Fibroblast of lung (primary cell): Measurements from ENCODE around the gene TEKT3. TPM values are rescaled to one million over a fixed set of nuclear protein-coding genes. Genes with fewer than 3 reads are reported as not detected.

ENCODE experiments used
- DNase-seq, 2 donors: peaks; one replicate each; pipeline versions ENCODE4 v3.0.0 to v3.0.0-alpha.2; 2010; ENCODE audit warnings: low read depth in 2 of 2
- H2AFZ ChIP-seq: 2 replicates; pipeline ENCODE4 v1.5.1; 2012; ENCODE audit warnings: low read length, control low read depth, inconsistent platforms
- H3K27ac ChIP-seq: 2 replicates; pipeline ENCODE4 v1.5.1; 2011; ENCODE audit warnings: low read length, control low read depth; ENCODE audit not compliant: insufficient read depth
- H3K27me3 ChIP-seq: 2 replicates; pipeline ENCODE4 v1.5.1; 2011; ENCODE audit warnings: mild to moderate bottlenecking, low read length; ENCODE audit not compliant: control insufficient read depth, insufficient read depth
- H3K36me3 ChIP-seq: 2 replicates; pipeline ENCODE4 v1.5.1; 2011; ENCODE audit warnings: low read length; ENCODE audit not compliant: control insufficient read depth, insufficient read depth
- H3K4me1 ChIP-seq: 2 replicates; pipeline ENCODE4 v1.5.1; 2011; ENCODE audit warnings: low read length; ENCODE audit not compliant: control insufficient read depth, insufficient read depth; ENCODE audit errors: extremely low read depth
- H3K4me2 ChIP-seq: 2 replicates; pipeline ENCODE4 v1.5.1; 2011; ENCODE audit warnings: low read length, control low read depth; ENCODE audit not compliant: insufficient read depth; ENCODE audit errors: extremely low read depth
- H3K4me3 ChIP-seq, 4 experiments: fragments of 200-600 bp in 1 of 4; sonication (generic) in 1 of 4; replicated peaks in 1 of 4; 2 replicates each; pipeline ENCODE4 v1.5.1; 2011 to 2016; ENCODE audit warnings: low read length in 4 of 4, low read depth in 3 of 4, mild to moderate bottlenecking in 3 of 4, control low read depth in 2 of 4, inconsistent platforms in 1 of 4, mixed read lengths in 1 of 4; ENCODE audit not compliant: insufficient read depth in 1 of 4; ENCODE audit errors: control extremely low read depth in 1 of 4
- H3K79me2 ChIP-seq: 2 replicates; pipeline ENCODE4 v1.5.1; 2012; ENCODE audit warnings: mild to moderate bottlenecking, low read length, inconsistent platforms; ENCODE audit not compliant: control insufficient read depth, insufficient read depth
- H3K9ac ChIP-seq: 2 replicates; pipeline ENCODE4 v1.5.1; 2011; ENCODE audit warnings: mild to moderate bottlenecking, low read length, control low read depth; ENCODE audit not compliant: insufficient read depth
- H3K9me3 ChIP-seq: 2 replicates; pipeline ENCODE4 v1.5.1; 2012; ENCODE audit warnings: low read depth, low read length; ENCODE audit not compliant: control insufficient read depth, insufficient read depth
- H4K20me1 ChIP-seq: 2 replicates; pipeline ENCODE4 v1.5.1; 2011; ENCODE audit warnings: low read length; ENCODE audit not compliant: control insufficient read depth, insufficient read depth; ENCODE audit errors: extremely low read depth
- EZH2 ChIP-seq: IDR thresholded peaks from 2 replicates; pipeline ENCODE4 v1.5.1; 2012; ENCODE audit warnings: low read length, control low read depth, mild to moderate bottlenecking; ENCODE audit errors: missing control alignments
- polyA plus RNA-seq, 2 donors: library from polyadenylated mRNA; depleted of rRNA in 1 of 2; stranded (reverse) in 1 of 2; unstranded in 1 of 2; fragments of >200 nt; gene quantifications; 2 replicates each; pipeline ENCODE4 v1.2.1, GENCODE V29; 2011 to 2012; ENCODE audit warnings: missing spikeins in 1 of 2
- total RNA-seq: library from RNA; depleted of rRNA; stranded (reverse); fragments of >200 nt; gene quantifications from 2 replicates; pipeline ENCODE4 v1.2.1, GENCODE V29; 2014
- TF ChIP-seq, protein P1 (sequence below), 2 donors: IDR thresholded peaks in 1 of 2; conservative IDR thresholded peaks in 1 of 2; 1 replicate in 1 of 2; 2 replicates in 1 of 2; pipeline ENCODE4 v1.5.1; 2011 to 2012; ENCODE audit warnings: low read length in 2 of 2, control low read depth in 1 of 2, inconsistent platforms in 1 of 2, low read depth in 1 of 2, mild to moderate bottlenecking in 1 of 2

The TEKT3 gene
- total and polyA plus RNA-seq, 2 donors (not counting 1 experiment from before 2014, with no cell fraction given), result 0.33 to 0.52 TPM

DNA sequence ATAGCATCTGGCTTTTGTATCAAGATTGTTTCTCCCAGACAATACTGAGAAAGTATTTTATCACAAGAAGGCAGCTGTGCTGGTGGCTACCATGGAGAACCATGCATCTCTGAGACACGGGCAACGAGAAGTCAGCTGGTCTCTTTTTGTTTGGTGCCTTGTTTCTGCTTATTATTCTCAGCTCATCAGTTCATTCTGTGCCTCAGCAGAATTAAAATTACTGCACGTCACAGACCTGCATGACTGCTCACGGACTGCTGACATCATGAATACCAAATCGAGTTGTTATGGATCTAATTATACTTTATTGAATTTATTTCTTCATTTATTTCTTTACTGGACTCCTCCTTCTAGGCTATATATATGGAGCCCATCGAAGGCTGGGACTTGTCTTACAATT lies 57.3 kb downstream of the TEKT3 start:
- H2AFZ ChIP-seq, result no peak overlapping the region
- no peak overlapping the region for H3K27ac ChIP-seq
- H3K9me3 ChIP-seq, result no peaks in the 10 kb centered on the region
- H3K4me3 ChIP-seq, result no peak overlapping the region
- no peaks in the 10 kb centered on the region for H4K20me1 ChIP-seq
- no peak for DNase-seq
- no peak for TF ChIP-seq EZH2
- TF ChIP-seq, protein P1, sequence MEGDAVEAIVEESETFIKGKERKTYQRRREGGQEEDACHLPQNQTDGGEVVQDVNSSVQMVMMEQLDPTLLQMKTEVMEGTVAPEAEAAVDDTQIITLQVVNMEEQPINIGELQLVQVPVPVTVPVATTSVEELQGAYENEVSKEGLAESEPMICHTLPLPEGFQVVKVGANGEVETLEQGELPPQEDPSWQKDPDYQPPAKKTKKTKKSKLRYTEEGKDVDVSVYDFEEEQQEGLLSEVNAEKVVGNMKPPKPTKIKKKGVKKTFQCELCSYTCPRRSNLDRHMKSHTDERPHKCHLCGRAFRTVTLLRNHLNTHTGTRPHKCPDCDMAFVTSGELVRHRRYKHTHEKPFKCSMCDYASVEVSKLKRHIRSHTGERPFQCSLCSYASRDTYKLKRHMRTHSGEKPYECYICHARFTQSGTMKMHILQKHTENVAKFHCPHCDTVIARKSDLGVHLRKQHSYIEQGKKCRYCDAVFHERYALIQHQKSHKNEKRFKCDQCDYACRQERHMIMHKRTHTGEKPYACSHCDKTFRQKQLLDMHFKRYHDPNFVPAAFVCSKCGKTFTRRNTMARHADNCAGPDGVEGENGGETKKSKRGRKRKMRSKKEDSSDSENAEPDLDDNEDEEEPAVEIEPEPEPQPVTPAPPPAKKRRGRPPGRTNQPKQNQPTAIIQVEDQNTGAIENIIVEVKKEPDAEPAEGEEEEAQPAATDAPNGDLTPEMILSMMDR (conservative IDR thresholded peaks at IDR 0.05 in 1 of 2, IDR thresholded peaks at IDR 0.05 in 1 of 2; ENCODE audit: low read depth in 1 of 2, low read length in 2 of 2), result no peak
- H3K27me3 ChIP-seq, result no peaks in the 10 kb centered on the region
- H3K79me2 ChIP-seq, result no peaks in the 10 kb centered on the region
- no peak overlapping the region for H3K9ac ChIP-seq
- no peaks in the 10 kb centered on the region for H3K36me3 ChIP-seq
- H3K4me1 ChIP-seq, result no peaks in the 10 kb centered on the region
- no peak overlapping the region for H3K4me2 ChIP-seq

DNA sequence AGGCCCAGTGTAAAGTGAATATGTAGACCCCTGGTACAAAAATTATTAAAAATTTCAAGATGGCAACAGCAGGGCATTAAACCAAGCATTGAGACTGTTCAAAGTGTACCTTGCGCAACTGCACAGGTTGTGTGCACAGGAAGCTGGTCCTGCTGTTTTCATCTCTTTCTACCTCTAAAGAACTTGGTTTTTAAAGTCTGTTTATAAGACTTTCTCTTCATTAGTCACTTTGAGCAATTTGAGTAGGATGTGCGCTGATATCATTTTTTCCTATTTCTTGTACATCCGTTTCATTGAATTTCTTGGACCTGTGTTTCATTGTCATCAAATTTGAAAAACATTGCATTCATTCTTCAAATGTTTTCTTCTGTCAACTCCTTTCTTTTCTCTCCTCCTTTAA lies 59.5 kb downstream of the TEKT3 start:
- Histone ChIP-seq H3K9ac (no peak overlapping the region), H4K20me1 (no peaks in the 10 kb centered on the region), H3K27me3 (no peaks in the 10 kb centered on the region), H3K4me3 (no peak overlapping the region), H2AFZ (no peak overlapping the region), H3K36me3 (no peaks in the 10 kb centered on the region), H3K9me3 (no peaks in the 10 kb centered on the region), H3K4me1 (peaks cover 5% of the 10 kb centered on the region), H3K4me2 (no peak overlapping the region), H3K79me2 (no peaks in the 10 kb centered on the region), H3K27ac (no peak overlapping the region)
- no peak for TF ChIP-seq EZH2
- TF ChIP-seq, protein P1 (conservative IDR thresholded peaks at IDR 0.05 in 1 of 2, IDR thresholded peaks at IDR 0.05 in 1 of 2; ENCODE audit: low read depth in 1 of 2, low read length in 2 of 2), result no peak
- DNase-seq, result peak in 1 of 2 donors; percentile 59

DNA sequence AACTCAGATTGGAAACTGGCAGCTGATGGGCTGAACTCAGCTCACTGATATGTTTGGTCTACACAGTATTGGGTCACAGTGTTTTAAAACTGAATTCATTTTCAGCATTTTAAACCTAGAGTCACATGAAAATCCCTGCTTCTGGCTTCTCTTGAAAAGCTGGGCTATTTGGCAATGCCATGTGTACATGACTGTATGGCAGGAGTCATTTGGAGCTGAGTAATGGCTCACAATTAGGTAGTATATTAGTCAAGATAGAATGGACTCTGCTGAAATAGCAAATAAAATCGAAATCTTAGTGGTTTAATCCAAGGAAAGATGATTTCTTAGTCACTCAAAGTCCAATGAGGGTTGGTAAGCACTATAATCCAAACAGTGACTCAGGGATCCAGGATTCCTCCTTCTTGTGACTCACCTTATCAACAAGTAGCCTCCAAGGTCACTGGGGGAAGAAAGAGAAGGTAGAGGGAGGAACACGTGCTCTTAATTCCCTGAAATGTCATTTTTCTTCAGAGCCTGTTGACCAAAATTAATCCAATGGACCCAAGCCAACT lies 62.4 kb downstream of the TEKT3 start:
- H3K36me3 ChIP-seq, result no peaks in the 10 kb centered on the region
- no peak overlapping the region for H2AFZ ChIP-seq
- no peaks in the 10 kb centered on the region for H3K79me2 ChIP-seq
- H3K27me3 ChIP-seq, result no peaks in the 10 kb centered on the region
- peak overlapping the region; percentile 89 for H3K4me2 ChIP-seq
- no peaks in the 10 kb centered on the region for H3K9me3 ChIP-seq
- H3K9ac ChIP-seq, result no peak overlapping the region
- DNase-seq, result peak; percentile 60 to 93
- H4K20me1 ChIP-seq, result no peaks in the 10 kb centered on the region
- peaks cover 5% of the 10 kb centered on the region for H3K4me1 ChIP-seq
- H3K27ac ChIP-seq, result peak overlapping the region; percentile 46
- H3K4me3 ChIP-seq, result peak overlapping the region in 1 of 4 experiments; percentile 46
- no peak for TF ChIP-seq EZH2
- TF ChIP-seq, protein P1 (conservative IDR thresholded peaks at IDR 0.05 in 1 of 2, IDR thresholded peaks at IDR 0.05 in 1 of 2; ENCODE audit: low read depth in 1 of 2, low read length in 2 of 2), result no peak
